IMR-90 (cell line): ENCODE data around the gene KDM6A. TPM values are rescaled to one million over a fixed set of nuclear protein-coding genes. Genes with fewer than 3 reads are reported as not detected.

Experiments
- ATAC-seq: fragments of 200-7000 bp; cut with Tn5 transposase; 2 replicates; pipeline ENCODE4 v1.9.1; 2020; ENCODE audit warnings: low read depth, mild to moderate bottlenecking, moderate library complexity
- BruUV-seq: library from RNA; stranded (reverse); fragments of 400-500 nt; replicated peaks from 2 replicates; lab custom pipeline; 2021; lab: Mats Ljungman, UMichigan
- CTCF ChIA-PET: fragments of 300-600 bp; formaldehyde crosslinking; extraction: SDS; loops from one replicate; lab custom pipeline; 2021; ENCODE audit warnings: antibody characterized with exemption; lab: Yijun Ruan, JAX
- POLR2A ChIA-PET: fragments of 300-600 bp; sonication (Branson Sonifier 250); formaldehyde crosslinking; loops from one replicate; lab custom pipeline; 2022; ENCODE audit warnings: antibody characterized with exemption; ENCODE audit not compliant: unreplicated experiment; lab: Charles Lee
- DNase-seq: peaks from one replicate; pipeline ENCODE4 v3.0.0; 2013
- H2AFZ ChIP-seq: replicated peaks from 2 replicates; pipeline ENCODE3; 2013; ENCODE audit warnings: low read length, mild to moderate bottlenecking; ENCODE audit not compliant: poor library complexity
- H2AK5ac ChIP-seq: 2 replicates; pipeline ENCODE4 v1.6.1; 2013; ENCODE audit warnings: low read depth, low read length, inconsistent platforms
- H2AK9ac ChIP-seq: replicated peaks from 2 replicates; pipeline ENCODE3; 2013; ENCODE audit warnings: mild to moderate bottlenecking, low read depth, low read length, moderate library complexity; ENCODE audit not compliant: poor library complexity
- H2BK120ac ChIP-seq: 2 replicates; pipeline ENCODE4 v1.6.1; 2013; ENCODE audit warnings: low read depth, low read length, inconsistent platforms
- H2BK15ac ChIP-seq: 3 replicates; pipeline ENCODE4 v1.6.1; 2013; ENCODE audit warnings: low read depth, low read length, inconsistent platforms
- H2BK20ac ChIP-seq: 2 replicates; pipeline ENCODE4 v1.6.1; 2013; ENCODE audit warnings: low read depth, mild to moderate bottlenecking, inconsistent platforms, low read length, moderate library complexity
- H2BK5ac ChIP-seq: 2 replicates; pipeline ENCODE4 v1.6.1; 2013; ENCODE audit warnings: mild to moderate bottlenecking, low read depth, low read length, inconsistent platforms; ENCODE audit not compliant: poor library complexity, severe bottlenecking
- H3K14ac ChIP-seq: replicated peaks from 2 replicates; pipeline ENCODE4 v1.6.1; 2013; ENCODE audit warnings: low read depth, low read length, inconsistent platforms
- H3K18ac ChIP-seq: 2 replicates; pipeline ENCODE4 v1.6.1; 2013; ENCODE audit warnings: low read depth, low read length, control low read depth
- H3K23ac ChIP-seq: 2 replicates; pipeline ENCODE4 v1.6.1; 2013; ENCODE audit warnings: low read depth, low read length, inconsistent platforms
- H3K27ac ChIP-seq: 2 replicates; pipeline ENCODE4 v1.5.1; 2013; ENCODE audit warnings: mild to moderate bottlenecking, control low read depth, low read length; ENCODE audit not compliant: insufficient read depth
- H3K27me3 ChIP-seq: 2 replicates; pipeline ENCODE4 v1.6.1; 2013; ENCODE audit warnings: low read length; ENCODE audit not compliant: control insufficient read depth, insufficient read depth
- H3K36me3 ChIP-seq: 2 replicates; pipeline ENCODE4 v1.6.1; 2013; ENCODE audit warnings: low read length, mixed read lengths; ENCODE audit not compliant: control insufficient read depth, insufficient read depth
- H3K4ac ChIP-seq: 2 replicates; pipeline ENCODE4 v1.6.1; 2013; ENCODE audit warnings: low read depth, low read length, inconsistent platforms
- H3K4me1 ChIP-seq: 2 replicates; pipeline ENCODE4 v1.6.1; 2013; ENCODE audit warnings: low read length, mixed read lengths; ENCODE audit not compliant: control insufficient read depth, insufficient read depth
- H3K4me2 ChIP-seq: 2 replicates; pipeline ENCODE4 v1.6.1; 2013; ENCODE audit warnings: low read depth, mild to moderate bottlenecking, control low read depth, low read length, moderate library complexity
- H3K4me3 ChIP-seq: 2 replicates; pipeline ENCODE4 v1.5.1; 2013; ENCODE audit warnings: low read depth, mild to moderate bottlenecking, control low read depth, low read length, moderate library complexity; ENCODE audit not compliant: insufficient read depth
- H3K56ac ChIP-seq: 2 replicates; pipeline ENCODE4 v1.6.1; 2013; ENCODE audit warnings: low read length, inconsistent platforms; ENCODE audit not compliant: insufficient read depth; ENCODE audit errors: extremely low read depth
- H3K79me1 ChIP-seq, 2 experiments: 2 replicates each; pipeline ENCODE4 v1.6.1; 2013; ENCODE audit warnings: low read length in 2 of 2, inconsistent platforms in 1 of 2, low read depth in 1 of 2
- H3K9ac ChIP-seq: 2 replicates; pipeline ENCODE4 v1.6.1; 2013; ENCODE audit warnings: low read depth, low read length, control low read depth
- H3K9me1 ChIP-seq: 2 replicates; pipeline ENCODE4 v1.6.1; 2013; ENCODE audit warnings: low read length, inconsistent platforms; ENCODE audit not compliant: insufficient read depth
- H3K9me3 ChIP-seq: 2 replicates; pipeline ENCODE4 v1.6.1; 2013; ENCODE audit warnings: low read length; ENCODE audit not compliant: control insufficient read depth, insufficient read depth
- H4K20me1 ChIP-seq: 2 replicates; pipeline ENCODE4 v1.6.1; 2013; ENCODE audit warnings: low read length, inconsistent platforms; ENCODE audit not compliant: insufficient read depth
- H4K5ac ChIP-seq: 2 replicates; pipeline ENCODE4 v1.6.1; 2013; ENCODE audit warnings: mild to moderate bottlenecking, low read depth, low read length, control low read depth
- H4K8ac ChIP-seq, 2 experiments: 2 replicates each; pipeline ENCODE4 v1.6.1; 2013; ENCODE audit warnings: low read depth in 2 of 2, low read length in 2 of 2, control low read depth in 1 of 2, inconsistent platforms in 1 of 2
- H4K91ac ChIP-seq: 2 replicates; pipeline ENCODE4 v1.6.1; 2013; ENCODE audit warnings: low read depth, low read length, inconsistent platforms; ENCODE audit not compliant: insufficient read depth
- MAFK ChIP-seq: IDR thresholded peaks from 2 replicates; pipeline ENCODE4 v1.6.1; 2012; ENCODE audit warnings: low read depth, low read length, improper control_type of control experiment
- RCOR1 ChIP-seq: IDR thresholded peaks from 2 replicates; pipeline ENCODE4 v1.6.1; 2012; ENCODE audit warnings: mild to moderate bottlenecking, low read length, improper control_type of control experiment; ENCODE audit not compliant: insufficient replicate concordance
- RFX5 ChIP-seq: IDR thresholded peaks from 2 replicates; pipeline ENCODE4 v1.8.0; 2012; ENCODE audit warnings: low read depth, mild to moderate bottlenecking, low read length, moderate library complexity
- USF2 ChIP-seq: fragments of 150-350 bp; IDR thresholded peaks from 2 replicates; pipeline ENCODE4 v1.6.1; 2017; ENCODE audit warnings: mild to moderate bottlenecking, antibody characterized with exemption, low read length, low read depth
- WGBS, 2 experiments: methylation state at CpG; one replicate each; pipeline versions ENCODE4 v1.1.5 to v1.1.7; 2013; ENCODE audit warnings: missing lambda C conversion rate in 2 of 2; ENCODE audit not compliant: insufficient read length in 1 of 2; ENCODE audit errors: extremely low coverage in 2 of 2; 5-methylcytosine and 5-hydroxymethylcytosine counted together
- dilution Hi-C: fragments of 300-500 bp; cut with HindIII; formaldehyde crosslinking; loops from one replicate; pipeline ENCODE4 v1.14.3; 2018; ENCODE audit warnings: low sequenced_read_pairs; ENCODE audit not compliant: unreplicated experiment
- in situ Hi-C: fragments of 300-500 bp; cut with MboI; formaldehyde crosslinking; loops from 3 replicates; pipeline ENCODE4 v1.14.3; 2019; ENCODE audit warnings: low sequenced_read_pairs, inconsistent platforms, mixed read lengths
- intact Hi-C: fragments of 100-400 bp; cut with micrococcal nuclease; formaldehyde crosslinking; loops from 2 replicates; pipeline ENCODE4 v1.10.0; 2022
- polyA plus RNA-seq, 3 experiments: library from polyadenylated mRNA; depleted of rRNA; stranded (reverse); fragments of >200 nt; gene quantifications; 2 replicates each; pipeline ENCODE4 v1.2.3, GENCODE V29; 2012; ENCODE audit warnings: low replicate concordance in 1 of 3
- total RNA-seq: library from RNA; depleted of rRNA; stranded (reverse); fragments of >200 nt; gene quantifications from 2 replicates; pipeline ENCODE4 v1.2.3, GENCODE V29; 2012
- TF ChIP-seq, protein P1 (sequence below): fragments of 150-350 bp; IDR thresholded peaks from 2 replicates; pipeline ENCODE4 v1.6.1; 2016; ENCODE audit warnings: low read depth, mild to moderate bottlenecking, low read length, moderate library complexity, borderline replicate concordance

The KDM6A gene
- total and polyA plus RNA-seq, 2 of the 4 experiments (the other 2 are of a cell fraction) = 11.7 to 24.9 TPM

GRCh38 chrX:44952329-44953027 lies 79.5 kb downstream of the KDM6A start:
- ChIA-PET POLR2A (no interaction called here), CTCF (no interaction called here)
- Histone ChIP-seq H3K18ac (no peak overlapping the region), H4K5ac (no peak overlapping the region), H3K27ac (no peak overlapping the region), H3K14ac (no peak overlapping the region), H3K9me1 (no peaks in the 10 kb centered on the region), H3K79me1 (peaks cover 14 to 51% of the 10 kb centered on the region in 2 experiments), H3K56ac (no peak overlapping the region), H2BK5ac (no peak overlapping the region), H3K4me1 (peaks cover 1% of the 10 kb centered on the region; the same call in 1 of the 2 replicates), H3K36me3 (no peaks in the 10 kb centered on the region), H3K23ac (no peak overlapping the region), H4K20me1 (peaks cover 40% of the 10 kb centered on the region), H2BK120ac (no peak overlapping the region), H2AK9ac (peak overlapping the region; percentile 74), H3K9ac (no peak overlapping the region), H2BK15ac (no peak overlapping the region), H3K4me3 (no peak overlapping the region), H2AFZ (no peak overlapping the region), H3K27me3 (no peaks in the 10 kb centered on the region), H3K4me2 (no peak overlapping the region), H3K4ac (no peak overlapping the region), H2BK20ac (no peak overlapping the region), H4K8ac (no peak overlapping the region), H4K91ac (no peak overlapping the region), H2AK5ac (no peak overlapping the region), H3K9me3 (no peaks in the 10 kb centered on the region)
- 100% methylated on average over 4 of the region's 19 CpGs; no CpG with 5 or more reads in 1 of the 2 experiments for WGBS, 2 experiments
- TF ChIP-seq USF2 (no peak), RCOR1 (no peak), RFX5 (no peak), MAFK (no peak)
- TF ChIP-seq, protein P1, sequence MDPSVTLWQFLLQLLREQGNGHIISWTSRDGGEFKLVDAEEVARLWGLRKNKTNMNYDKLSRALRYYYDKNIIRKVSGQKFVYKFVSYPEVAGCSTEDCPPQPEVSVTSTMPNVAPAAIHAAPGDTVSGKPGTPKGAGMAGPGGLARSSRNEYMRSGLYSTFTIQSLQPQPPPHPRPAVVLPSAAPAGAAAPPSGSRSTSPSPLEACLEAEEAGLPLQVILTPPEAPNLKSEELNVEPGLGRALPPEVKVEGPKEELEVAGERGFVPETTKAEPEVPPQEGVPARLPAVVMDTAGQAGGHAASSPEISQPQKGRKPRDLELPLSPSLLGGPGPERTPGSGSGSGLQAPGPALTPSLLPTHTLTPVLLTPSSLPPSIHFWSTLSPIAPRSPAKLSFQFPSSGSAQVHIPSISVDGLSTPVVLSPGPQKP = no peak
- intact Hi-C loops (no loop called here), dilution Hi-C loops (no loop called here), in situ Hi-C loops (no loop called here)
- no TSS peak for BruUV-seq
- no peak for DNase-seq
- ATAC-seq = no peak
